H9 (cell line): ENCODE measurements around the gene HUWE1. TPM values are rescaled to one million over a fixed set of nuclear protein-coding genes. Genes with fewer than 3 reads are reported as not detected.

Experiments used
- DNase-seq: peaks from one replicate; pipeline ENCODE4 v3.0.0-alpha.2; 2017
- H2AFZ ChIP-seq: one replicate; pipeline ENCODE4 v1.6.1; 2013; ENCODE audit warnings: mild to moderate bottlenecking, low read length, control low read depth, moderate library complexity
- H2AK5ac ChIP-seq: 2 replicates; pipeline ENCODE4 v1.6.1; 2013; ENCODE audit warnings: low read length, control low read depth, mixed read lengths; ENCODE audit not compliant: insufficient read length
- H2BK120ac ChIP-seq: one replicate; pipeline ENCODE4 v1.6.1; 2013; ENCODE audit warnings: low read depth, mild to moderate bottlenecking, low read length, control low read depth, inconsistent platforms; ENCODE audit not compliant: poor library complexity, severe bottlenecking
- H2BK12ac ChIP-seq: 2 replicates; pipeline ENCODE4 v1.6.1; 2013; ENCODE audit warnings: low read length, control low read depth, mixed read lengths, low read depth; ENCODE audit not compliant: insufficient read length
- H2BK15ac ChIP-seq: 2 replicates; pipeline ENCODE4 v1.6.1; 2013; ENCODE audit warnings: low read depth, low read length, control low read depth
- H2BK20ac ChIP-seq: one replicate; pipeline ENCODE4 v1.6.1; 2013; ENCODE audit warnings: low read depth, mild to moderate bottlenecking, low read length, control low read depth, inconsistent platforms; ENCODE audit not compliant: poor library complexity, severe bottlenecking
- H2BK5ac ChIP-seq: 2 replicates; pipeline ENCODE4 v1.6.1; 2013; ENCODE audit warnings: low read length, control low read depth, mixed read lengths; ENCODE audit not compliant: insufficient read length
- H3K14ac ChIP-seq: 2 replicates; pipeline ENCODE4 v1.6.1; 2013; ENCODE audit warnings: low read length, control low read depth; ENCODE audit not compliant: insufficient read depth
- H3K18ac ChIP-seq: 2 replicates; pipeline ENCODE4 v1.6.1; 2013; ENCODE audit warnings: low read depth, mild to moderate bottlenecking, mixed read lengths, low read length, control low read depth; ENCODE audit not compliant: insufficient read length
- H3K23ac ChIP-seq: 2 replicates; pipeline ENCODE4 v1.6.1; 2013; ENCODE audit warnings: low read length, control low read depth, mixed read lengths, low read depth; ENCODE audit not compliant: insufficient read length
- H3K23me2 ChIP-seq: 2 replicates; pipeline ENCODE4 v1.6.1; 2013; ENCODE audit warnings: low read depth, mild to moderate bottlenecking, mixed read lengths, low read length, control low read depth; ENCODE audit not compliant: insufficient read length, poor library complexity, severe bottlenecking
- H3K27ac ChIP-seq: 2 replicates; pipeline ENCODE4 v1.5.1; 2013; ENCODE audit warnings: low read length, control low read depth, mixed read lengths, low read depth; ENCODE audit not compliant: insufficient read length
- H3K27me3 ChIP-seq: 2 replicates; pipeline ENCODE4 v1.6.1; 2013; ENCODE audit warnings: low read length, control low read depth, inconsistent platforms; ENCODE audit not compliant: insufficient read depth
- H3K4ac ChIP-seq: 2 replicates; pipeline ENCODE4 v1.6.1; 2013; ENCODE audit warnings: low read depth, mild to moderate bottlenecking, control low read depth, inconsistent platforms, low read length, moderate library complexity
- H3K4me1 ChIP-seq: 2 replicates; pipeline ENCODE4 v1.6.1; 2013; ENCODE audit warnings: low read length, control low read depth, inconsistent platforms; ENCODE audit not compliant: insufficient read depth
- H3K4me2 ChIP-seq: 2 replicates; pipeline ENCODE4 v1.6.1; 2013; ENCODE audit warnings: low read length, control low read depth, mixed read lengths; ENCODE audit not compliant: insufficient read length, insufficient read depth
- H3K56ac ChIP-seq: 2 replicates; pipeline ENCODE4 v1.6.1; 2013; ENCODE audit warnings: low read depth, mild to moderate bottlenecking, mixed read lengths, low read length, control low read depth; ENCODE audit not compliant: insufficient read length
- H3K79me1 ChIP-seq: 2 replicates; pipeline ENCODE4 v1.6.1; 2013; ENCODE audit warnings: low read depth, mild to moderate bottlenecking, moderate library complexity, low read length, control low read depth, inconsistent platforms; ENCODE audit not compliant: insufficient read depth, poor library complexity, severe bottlenecking
- H3K79me2 ChIP-seq: 2 replicates; pipeline ENCODE4 v1.6.1; 2013; ENCODE audit warnings: low read length, control low read depth, inconsistent platforms; ENCODE audit not compliant: insufficient read depth
- H3K9ac ChIP-seq: 2 replicates; pipeline ENCODE4 v1.6.1; 2013; ENCODE audit warnings: low read length, control low read depth, mixed read lengths; ENCODE audit not compliant: insufficient read length; ENCODE audit errors: extremely low read depth
- H3K9me3 ChIP-seq: one replicate; pipeline ENCODE4 v1.6.1; 2013; ENCODE audit warnings: low read depth, low read length, inconsistent platforms; ENCODE audit not compliant: control insufficient read depth
- H3T11ph ChIP-seq: one replicate; pipeline ENCODE4 v1.6.1; 2013; ENCODE audit warnings: mild to moderate bottlenecking, low read length, control low read depth, inconsistent platforms
- H4K20me1 ChIP-seq: one replicate; pipeline ENCODE4 v1.6.1; 2013; ENCODE audit not compliant: control insufficient read depth, insufficient read length, insufficient read depth
- H4K5ac ChIP-seq: 2 replicates; pipeline ENCODE4 v1.6.1; 2013; ENCODE audit warnings: low read depth, mild to moderate bottlenecking, mixed read lengths, low read length, control low read depth; ENCODE audit not compliant: insufficient read length
- H4K8ac ChIP-seq: replicated peaks from 2 replicates; pipeline ENCODE4 v1.6.1; 2013; ENCODE audit warnings: low read length, control low read depth, mixed read lengths, low read depth; ENCODE audit not compliant: insufficient read length
- H4K91ac ChIP-seq: 2 replicates; pipeline ENCODE4 v1.6.1; 2013; ENCODE audit warnings: low read depth, mild to moderate bottlenecking, moderate library complexity, mixed read lengths, low read length, control low read depth; ENCODE audit not compliant: insufficient read length
- H3K27ac Mint-ChIP-seq, 3 experiments: 2 replicates in 2 of 3; 3 replicates in 1 of 3; pipeline ENCODE4 v1.8.0; 2020 to 2021; ENCODE audit warnings: mixed read lengths in 3 of 3, mild to moderate bottlenecking in 1 of 3, moderate library complexity in 1 of 3
- H3K27me3 Mint-ChIP-seq: 2 replicates; pipeline ENCODE4 v1.8.0; 2021; ENCODE audit warnings: low read depth, mild to moderate bottlenecking, moderate library complexity, mixed read lengths
- H3K36me3 Mint-ChIP-seq, 3 experiments: 2 replicates in 2 of 3; 3 replicates in 1 of 3; pipeline ENCODE4 v1.8.0; 2020 to 2021; ENCODE audit warnings: low read depth in 3 of 3, mixed read lengths in 3 of 3; ENCODE audit not compliant: insufficient read depth in 1 of 3
- H3K4me1 Mint-ChIP-seq, 2 experiments: 2 replicates each; pipeline ENCODE4 v1.8.0; 2020; ENCODE audit warnings: mixed read lengths in 2 of 2
- H3K4me3 Mint-ChIP-seq, 2 experiments: 2 replicates in 1 of 2; 3 replicates in 1 of 2; pipeline ENCODE4 v1.8.0; 2020 to 2021; ENCODE audit warnings: mild to moderate bottlenecking in 2 of 2, mixed read lengths in 2 of 2, moderate library complexity in 1 of 2
- H3K9me3 Mint-ChIP-seq, 2 experiments: 2 replicates in 1 of 2; 3 replicates in 1 of 2; pipeline ENCODE4 v1.8.0; 2020; ENCODE audit warnings: mild to moderate bottlenecking in 2 of 2, mixed read lengths in 2 of 2, moderate library complexity in 1 of 2
- CTCF ChIP-seq: fragments of 200-600 bp; sonication (generic); conservative IDR thresholded peaks from 3 replicates; pipeline ENCODE4 v1.8.0; 2021; ENCODE audit warnings: antibody characterized with exemption, mild to moderate bottlenecking
- WGBS: extraction: QIAGEN DNeasy Blood & Tissue Kit; methylation state at CpG from one replicate; pipeline ENCODE4 v1.1.7; 2013; ENCODE audit warnings: missing lambda C conversion rate, low lambda C conversion rate, mixed read lengths; ENCODE audit not compliant: insufficient read length; ENCODE audit errors: extremely low coverage; 5-methylcytosine and 5-hydroxymethylcytosine counted together
- total RNA-seq: library from RNA; stranded (reverse); gene quantifications from 2 replicates; pipeline ENCODE4 v1.2.1, GENCODE V29; 2021

HUWE1 gene
- total RNA-seq, 1 experiment from 2014 or later: 230 TPM

- Histone ChIP-seq H4K5ac (no peak overlapping the region), H3K79me2 (no peaks in the 10 kb centered on the region), H2BK12ac (no peak overlapping the region), H2BK120ac (no peak overlapping the region), H2AFZ (no peak overlapping the region), H3K79me1 (no peaks in the 10 kb centered on the region), H3K18ac (no peak overlapping the region), H3K9ac (no peak overlapping the region), H3K23me2 (no peaks in the 10 kb centered on the region), H3K23ac (no peak overlapping the region), H3K14ac (no peak overlapping the region), H3K27ac (no peak overlapping the region), H2AK5ac (no peak overlapping the region), H2BK5ac (no peak overlapping the region), H3K4me2 (no peak overlapping the region), H3K56ac (no peak overlapping the region), H3K4me1 (no peaks in the 10 kb centered on the region), H3T11ph (no peak overlapping the region), H2BK15ac (no peak overlapping the region), H3K9me3 (peaks cover 51% of the 10 kb centered on the region), H4K91ac (no peak overlapping the region), H3K27me3 (no peaks in the 10 kb centered on the region), H2BK20ac (no peak overlapping the region), H4K20me1 (no peaks in the 10 kb centered on the region), H4K8ac (no peak overlapping the region), H3K4ac (no peak overlapping the region)
- Mint-ChIP-seq H3K27ac (no peak overlapping the region), H3K36me3 (peaks cover 62 to 74% (median 71%) of the 10 kb centered on the region in 3 experiments), H3K9me3 (peaks cover 49 to 57% of the 10 kb centered on the region in 2 experiments), H3K27me3 (no peaks in the 10 kb centered on the region), H3K4me3 (no peak overlapping the region), H3K4me1 (no peaks in the 10 kb centered on the region)
- no CpG with 5 or more reads among the region's 12 CpGs for WGBS
- no peak for DNase-seq
- no peak for TF ChIP-seq CTCF
These were observed 105.6 kb downstream of the HUWE1 start for GRCh38 chrX:53580742-53581504.
